Coronary artery (tissue), 2 donors: ENCODE measurements around the gene FGGY.

Source experiments
- DNase-seq: peaks from one replicate; pipeline ENCODE4 v3.0.0-alpha.2; 2017; ENCODE audit warnings: low spot score
- H3K27ac ChIP-seq, 2 donors: fragments of 200-600 bp; sonication (generic); one replicate each; pipeline ENCODE4 v1.5.1; 2016 to 2019
- H3K4me3 ChIP-seq: fragments of 200-600 bp; sonication (generic); 2 replicates; pipeline ENCODE4 v1.5.1; 2016; ENCODE audit warnings: mild to moderate bottlenecking, moderate library complexity
- TF ChIP-seq, protein P1 (sequence below): fragments of 200-600 bp; sonication (generic); IDR thresholded peaks from one replicate; pipeline ENCODE4 v1.5.1; 2019; ENCODE audit warnings: antibody characterized with exemption

The FGGY gene

GRCh38 chr1:59751801-59752200, 454.9 kb downstream of the FGGY start:
- no peak overlapping the region for H3K27ac ChIP-seq
- TF ChIP-seq, protein P1, sequence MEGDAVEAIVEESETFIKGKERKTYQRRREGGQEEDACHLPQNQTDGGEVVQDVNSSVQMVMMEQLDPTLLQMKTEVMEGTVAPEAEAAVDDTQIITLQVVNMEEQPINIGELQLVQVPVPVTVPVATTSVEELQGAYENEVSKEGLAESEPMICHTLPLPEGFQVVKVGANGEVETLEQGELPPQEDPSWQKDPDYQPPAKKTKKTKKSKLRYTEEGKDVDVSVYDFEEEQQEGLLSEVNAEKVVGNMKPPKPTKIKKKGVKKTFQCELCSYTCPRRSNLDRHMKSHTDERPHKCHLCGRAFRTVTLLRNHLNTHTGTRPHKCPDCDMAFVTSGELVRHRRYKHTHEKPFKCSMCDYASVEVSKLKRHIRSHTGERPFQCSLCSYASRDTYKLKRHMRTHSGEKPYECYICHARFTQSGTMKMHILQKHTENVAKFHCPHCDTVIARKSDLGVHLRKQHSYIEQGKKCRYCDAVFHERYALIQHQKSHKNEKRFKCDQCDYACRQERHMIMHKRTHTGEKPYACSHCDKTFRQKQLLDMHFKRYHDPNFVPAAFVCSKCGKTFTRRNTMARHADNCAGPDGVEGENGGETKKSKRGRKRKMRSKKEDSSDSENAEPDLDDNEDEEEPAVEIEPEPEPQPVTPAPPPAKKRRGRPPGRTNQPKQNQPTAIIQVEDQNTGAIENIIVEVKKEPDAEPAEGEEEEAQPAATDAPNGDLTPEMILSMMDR, result no peak

GRCh38 chr1:59752556-59753414, 455.9 kb downstream of the FGGY start:
- DNase-seq, result no peak
- Histone ChIP-seq H3K4me3 (no peak overlapping the region), H3K27ac (no peak overlapping the region)
- TF ChIP-seq, protein P1, result no peak

More at GRCh38 chr1:59751801-59752200, 454.9 kb downstream of the FGGY start:
- DNase-seq, result no peak
- H3K4me3 ChIP-seq, result no peak overlapping the region

- TF ChIP-seq, protein P1, result no peak
- H3K4me3 ChIP-seq, result no peak overlapping the region
- no peak for DNase-seq
- no peak overlapping the region for H3K27ac ChIP-seq
These were observed 458.3 kb downstream of the FGGY start for GRCh38 chr1:59755069-59755685.

DNA sequence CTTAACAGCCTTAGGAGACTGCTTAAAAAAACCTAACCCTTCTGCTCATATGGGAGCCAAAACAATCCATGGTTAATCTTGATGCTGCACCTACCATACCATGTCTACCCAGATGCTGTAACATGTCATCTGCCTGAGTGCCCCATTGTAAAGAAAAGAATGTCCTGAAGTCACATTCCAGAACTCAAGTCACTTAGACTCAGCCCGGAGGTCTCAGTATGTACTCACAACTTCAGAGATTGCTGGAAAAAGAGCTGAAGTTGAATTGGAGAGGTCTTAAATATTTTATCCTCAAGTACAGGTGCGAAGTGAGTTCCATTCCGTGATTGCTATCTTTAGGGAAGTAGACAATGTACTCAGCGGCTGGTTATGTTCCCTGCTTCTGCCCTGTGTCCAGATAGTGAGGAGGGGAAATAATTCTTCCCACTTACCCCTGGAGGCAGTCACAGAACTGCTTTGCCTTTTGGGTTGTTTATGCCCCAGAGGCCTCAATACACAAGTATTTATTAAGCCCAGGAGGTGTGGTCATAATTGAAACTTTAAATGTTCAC, 460.4 kb downstream of the FGGY start:
- TF ChIP-seq, protein P1, result no peak
- Histone ChIP-seq H3K27ac (no peak overlapping the region), H3K4me3 (no peak overlapping the region)
- DNase-seq, result no peak

GRCh38 chr1:59759156-59759925, 462.4 kb downstream of the FGGY start:
- peak overlapping the region; percentile 40 to 54 for H3K27ac ChIP-seq

DNA sequence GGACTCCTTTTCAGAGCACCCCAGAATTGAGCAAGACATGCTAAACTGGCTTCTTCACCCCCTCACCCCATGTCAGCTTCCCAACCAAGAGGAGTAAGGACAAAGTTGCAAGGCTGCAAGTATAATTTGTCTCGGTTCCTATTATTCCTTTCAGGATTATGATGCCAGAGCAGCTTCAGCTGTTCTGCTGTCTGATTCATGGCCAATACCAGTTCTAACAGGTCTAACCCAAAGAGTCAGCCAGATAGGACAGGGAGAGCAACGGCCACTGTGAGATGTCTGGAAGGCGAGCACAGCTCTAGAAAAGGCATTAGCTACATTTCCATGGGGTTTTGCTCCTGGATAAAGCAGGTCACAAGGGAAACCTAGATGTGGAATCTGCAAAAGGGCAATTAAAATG, 464.5 kb downstream of the FGGY start:
- no peak overlapping the region for H3K4me3 ChIP-seq
- no peak overlapping the region for H3K27ac ChIP-seq
- TF ChIP-seq, protein P1, result no peak
- DNase-seq, result no peak

More at GRCh38 chr1:59759156-59759925, 462.4 kb downstream of the FGGY start:
- H3K4me3 ChIP-seq, result peak overlapping the region; percentile 29
- DNase-seq, result peak; percentile 87
- TF ChIP-seq, protein P1, result peak; percentile 83
